Measurements from ENCODE around the gene GAS2L3. TPM values are rescaled to one million over a fixed set of nuclear protein-coding genes. Genes with fewer than 3 reads are reported as not detected.

The GAS2L3 gene
- polyA plus RNA-seq, 3 donors: 0.53 to 1.6 (median 1.1) TPM

DNA sequence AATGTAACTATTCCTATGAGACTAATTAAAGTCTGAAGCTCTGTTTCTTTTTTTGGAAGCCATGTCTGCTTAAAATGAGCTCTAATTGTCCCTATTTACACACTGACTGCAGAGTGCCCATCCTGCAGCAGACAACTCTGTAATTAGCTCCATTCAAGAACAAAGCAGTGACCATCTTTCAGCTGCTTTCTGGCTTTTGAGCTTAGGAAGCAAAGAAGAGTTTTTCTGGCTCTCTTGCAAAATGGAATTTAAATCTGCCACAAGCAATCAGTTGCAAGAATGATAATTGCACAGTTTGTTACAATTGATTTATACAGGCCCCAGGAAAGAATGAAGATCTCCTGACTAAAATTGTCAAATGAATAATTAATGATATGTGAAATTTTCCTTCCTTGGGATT, 83.4 kb downstream of the GAS2L3 start:
- peaks cover 2 to 13% (median 6%) of the 10 kb centered on the region in 3 donors for H3K27me3 Mint-ChIP-seq (ENCODE audit: low read depth in 3 of 3)
- no peak overlapping the region for H3K9ac ChIP-seq (ENCODE audit: insufficient read depth, low read length, poor library complexity, severe bottlenecking)
- no peaks in the 10 kb centered on the region for H3K9me3 ChIP-seq (replicated peaks in 1 of 2; ENCODE audit: control insufficient read depth in 1 of 2, insufficient read depth in 1 of 2, low read length in 2 of 2)
- no peak overlapping the region for H3K4me2 ChIP-seq (replicated peaks; ENCODE audit: extremely low read depth, low read length, poor library complexity, severe bottlenecking)
- no peak overlapping the region for H3K27ac ChIP-seq (ENCODE audit: low read depth in 1 of 2, low read length in 2 of 2)
- H3K4me3 ChIP-seq (replicated peaks in 1 of 3; ENCODE audit: low read depth in 2 of 3, low read length in 3 of 3): no peak overlapping the region
- TF ChIP-seq, protein P1, sequence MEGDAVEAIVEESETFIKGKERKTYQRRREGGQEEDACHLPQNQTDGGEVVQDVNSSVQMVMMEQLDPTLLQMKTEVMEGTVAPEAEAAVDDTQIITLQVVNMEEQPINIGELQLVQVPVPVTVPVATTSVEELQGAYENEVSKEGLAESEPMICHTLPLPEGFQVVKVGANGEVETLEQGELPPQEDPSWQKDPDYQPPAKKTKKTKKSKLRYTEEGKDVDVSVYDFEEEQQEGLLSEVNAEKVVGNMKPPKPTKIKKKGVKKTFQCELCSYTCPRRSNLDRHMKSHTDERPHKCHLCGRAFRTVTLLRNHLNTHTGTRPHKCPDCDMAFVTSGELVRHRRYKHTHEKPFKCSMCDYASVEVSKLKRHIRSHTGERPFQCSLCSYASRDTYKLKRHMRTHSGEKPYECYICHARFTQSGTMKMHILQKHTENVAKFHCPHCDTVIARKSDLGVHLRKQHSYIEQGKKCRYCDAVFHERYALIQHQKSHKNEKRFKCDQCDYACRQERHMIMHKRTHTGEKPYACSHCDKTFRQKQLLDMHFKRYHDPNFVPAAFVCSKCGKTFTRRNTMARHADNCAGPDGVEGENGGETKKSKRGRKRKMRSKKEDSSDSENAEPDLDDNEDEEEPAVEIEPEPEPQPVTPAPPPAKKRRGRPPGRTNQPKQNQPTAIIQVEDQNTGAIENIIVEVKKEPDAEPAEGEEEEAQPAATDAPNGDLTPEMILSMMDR (IDR thresholded peaks at IDR 0.05): no peak
- H3K36me3 ChIP-seq (replicated peaks in 1 of 2; ENCODE audit: control insufficient read depth in 1 of 2, insufficient read depth in 2 of 2, low read length in 2 of 2): no peaks in the 10 kb centered on the region
- peaks cover 6% of the 10 kb centered on the region for H3K4me1 Mint-ChIP-seq
- DNase-seq: no peak
- no peaks in the 10 kb centered on the region for H3K36me3 Mint-ChIP-seq
- peaks cover 0 to 6% (median 2%) of the 10 kb centered on the region in 7 donors for H3K9me3 Mint-ChIP-seq
- no peaks in the 10 kb centered on the region for H3K27me3 ChIP-seq (ENCODE audit: control insufficient read depth in 2 of 2, insufficient read depth in 2 of 2, low read length in 2 of 2)
- H4K20me1 ChIP-seq (ENCODE audit: insufficient read depth, low read length): no peaks in the 10 kb centered on the region
- H3K79me2 ChIP-seq (ENCODE audit: insufficient read depth, low read length): no peaks in the 10 kb centered on the region
- H3K4me3 Mint-ChIP-seq: no peak overlapping the region
- H2AFZ ChIP-seq (ENCODE audit: insufficient read depth, low read depth, low read length, poor library complexity, severe bottlenecking): no peak overlapping the region
- no peaks in the 10 kb centered on the region for H3K4me1 ChIP-seq (ENCODE audit: control insufficient read depth in 1 of 2, insufficient read depth in 2 of 2, low read length in 2 of 2)
- intact Hi-C loops (cut with micrococcal nuclease): no loop called here
- no peak overlapping the region for H3K27ac Mint-ChIP-seq

DNA sequence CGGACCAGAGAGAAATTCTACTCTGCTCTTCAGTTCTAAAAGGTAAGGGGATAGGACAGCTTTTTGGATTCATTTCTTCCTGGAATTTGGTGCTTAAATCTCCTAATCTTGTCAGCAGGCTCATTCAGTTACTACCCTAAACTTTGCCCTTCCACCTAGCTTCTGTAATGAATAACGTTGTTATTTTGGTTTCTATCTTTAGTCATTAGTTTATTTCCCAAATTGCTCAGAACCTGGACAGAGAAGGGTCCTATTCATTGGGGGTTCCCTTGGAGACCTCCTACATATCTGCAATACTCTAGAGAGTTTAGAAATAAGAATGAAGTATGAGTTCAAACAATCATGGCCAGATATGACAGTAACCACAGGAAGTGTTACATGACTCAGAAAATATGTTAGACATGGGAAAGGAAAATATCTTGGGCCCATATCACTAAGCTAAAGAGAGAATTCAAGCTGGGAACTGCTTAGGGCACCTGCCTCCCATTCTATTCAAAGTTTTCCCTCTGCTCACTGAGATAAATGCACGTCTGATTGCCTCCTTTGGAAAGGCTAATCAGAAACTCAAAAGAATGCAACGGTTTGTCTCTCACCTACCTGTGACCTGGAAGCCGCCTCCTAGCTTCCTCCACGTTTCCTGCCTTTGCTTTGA, 87.9 kb downstream of the GAS2L3 start:
- no peak overlapping the region for H3K4me2 ChIP-seq (replicated peaks; ENCODE audit: extremely low read depth, low read length, poor library complexity, severe bottlenecking)
- no peak overlapping the region for H3K9ac ChIP-seq (ENCODE audit: insufficient read depth, low read length, poor library complexity, severe bottlenecking)
- no peak for DNase-seq
- no peaks in the 10 kb centered on the region for H4K20me1 ChIP-seq (ENCODE audit: insufficient read depth, low read length)
- no peak overlapping the region for H2AFZ ChIP-seq (ENCODE audit: insufficient read depth, low read depth, low read length, poor library complexity, severe bottlenecking)
- H3K9me3 Mint-ChIP-seq: peaks cover 0 to 6% (median 2%) of the 10 kb centered on the region in 7 donors
- H3K79me2 ChIP-seq (ENCODE audit: insufficient read depth, low read length): no peaks in the 10 kb centered on the region
- intact Hi-C loops (cut with micrococcal nuclease): no loop called here
- peaks cover 4 to 14% (median 7%) of the 10 kb centered on the region in 3 donors for H3K27me3 Mint-ChIP-seq (ENCODE audit: low read depth in 3 of 3)
- WGBS (ENCODE audit: insufficient coverage): 74% methylated on average over 4 of the region's 6 CpGs
- no peaks in the 10 kb centered on the region for H3K4me1 ChIP-seq (ENCODE audit: control insufficient read depth in 1 of 2, insufficient read depth in 2 of 2, low read length in 2 of 2)
- H3K27ac Mint-ChIP-seq: no peak overlapping the region
- no peaks in the 10 kb centered on the region for H3K36me3 ChIP-seq (replicated peaks in 1 of 2; ENCODE audit: control insufficient read depth in 1 of 2, insufficient read depth in 2 of 2, low read length in 2 of 2)
- H3K27ac ChIP-seq (ENCODE audit: low read depth in 1 of 2, low read length in 2 of 2): no peak overlapping the region
- H3K9me3 ChIP-seq (replicated peaks in 1 of 2; ENCODE audit: control insufficient read depth in 1 of 2, insufficient read depth in 1 of 2, low read length in 2 of 2): no peaks in the 10 kb centered on the region
- peaks cover 6% of the 10 kb centered on the region for H3K4me1 Mint-ChIP-seq
- no peaks in the 10 kb centered on the region for H3K27me3 ChIP-seq (ENCODE audit: control insufficient read depth in 2 of 2, insufficient read depth in 2 of 2, low read length in 2 of 2)
- TF ChIP-seq, protein P1 (IDR thresholded peaks at IDR 0.05): no peak
- no peak overlapping the region for H3K4me3 ChIP-seq (replicated peaks in 1 of 3; ENCODE audit: low read depth in 2 of 3, low read length in 3 of 3)
- H3K36me3 Mint-ChIP-seq: no peaks in the 10 kb centered on the region
- H3K4me3 Mint-ChIP-seq: no peak overlapping the region
